ENCODE data around the gene SYNGR3.
"Not testable (repeated sequence)": the region's sequence is repeated elsewhere in the genome, so short reads cannot be mapped to it uniquely, and the experiment has no call there.

SYNGR3 gene

DNA sequence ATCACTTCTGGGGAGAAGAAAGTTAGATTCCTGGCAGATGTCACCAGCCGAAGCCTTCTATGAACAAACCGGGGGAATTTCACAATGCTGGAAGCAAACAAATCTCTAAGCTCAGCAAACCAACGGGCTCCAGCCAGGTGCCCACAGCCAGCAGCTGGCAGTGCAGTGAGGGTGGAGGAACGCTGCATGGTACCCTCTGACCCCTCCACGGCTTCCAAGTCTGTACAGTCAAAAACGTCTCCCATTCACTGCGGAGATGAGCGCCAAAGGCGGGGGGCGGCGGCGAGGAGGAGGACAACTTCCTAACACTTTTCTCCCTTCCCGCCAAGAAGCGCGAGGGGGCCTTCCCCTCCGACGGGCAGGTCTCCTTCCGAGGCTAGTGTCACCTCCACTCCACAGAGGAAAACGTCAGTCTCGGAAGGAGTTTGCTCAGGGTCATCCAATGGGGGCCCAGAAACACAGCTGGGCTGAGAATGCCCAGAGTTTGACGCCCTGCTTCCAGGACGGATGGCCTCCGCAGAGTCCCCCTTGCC lies 18.9 kb downstream of the SYNGR3 start:
- Histone ChIP-seq H3K9me3 (replicated peaks; ENCODE audit: insufficient read depth, low read length) (no peaks in the 10 kb centered on the region), H3K27me3 (replicated peaks; ENCODE audit: insufficient read depth, low read length) (no peaks in the 10 kb centered on the region), H4K20me1 (ENCODE audit: insufficient read depth, low read length) (peaks cover 6% of the 10 kb centered on the region; the same call in 1 of the 2 replicates), H3F3A (ENCODE audit: insufficient read depth, low read length) (no peaks in the 10 kb centered on the region), H3K36me3 (replicated peaks; ENCODE audit: insufficient read depth, low read length) (no peaks in the 10 kb centered on the region), H3K79me2 (ENCODE audit: low read length) (peaks cover 65% of the 10 kb centered on the region), H3K4me3 (ENCODE audit: low read length) (peak overlapping the region; percentile 92), H3K4me2 (ENCODE audit: low read depth, low read length) (peak overlapping the region; percentile 96), H2AFZ (ENCODE audit: low read length) (peak overlapping the region; percentile 17; the same call in 1 of the 2 replicates), H3K27ac (ENCODE audit: low read length) (peak overlapping the region; percentile 47; the same call in 1 of the 2 replicates), H3K9me2 (replicated peaks; ENCODE audit: insufficient read depth, low read length) (no peaks in the 10 kb centered on the region), H3K9ac (ENCODE audit: low read length) (peak overlapping the region; percentile 89), H3K4me1 (ENCODE audit: low read length) (peaks cover 17% of the 10 kb centered on the region; the same call in 1 of the 2 replicates)
- TF ChIP-seq, protein P1, sequence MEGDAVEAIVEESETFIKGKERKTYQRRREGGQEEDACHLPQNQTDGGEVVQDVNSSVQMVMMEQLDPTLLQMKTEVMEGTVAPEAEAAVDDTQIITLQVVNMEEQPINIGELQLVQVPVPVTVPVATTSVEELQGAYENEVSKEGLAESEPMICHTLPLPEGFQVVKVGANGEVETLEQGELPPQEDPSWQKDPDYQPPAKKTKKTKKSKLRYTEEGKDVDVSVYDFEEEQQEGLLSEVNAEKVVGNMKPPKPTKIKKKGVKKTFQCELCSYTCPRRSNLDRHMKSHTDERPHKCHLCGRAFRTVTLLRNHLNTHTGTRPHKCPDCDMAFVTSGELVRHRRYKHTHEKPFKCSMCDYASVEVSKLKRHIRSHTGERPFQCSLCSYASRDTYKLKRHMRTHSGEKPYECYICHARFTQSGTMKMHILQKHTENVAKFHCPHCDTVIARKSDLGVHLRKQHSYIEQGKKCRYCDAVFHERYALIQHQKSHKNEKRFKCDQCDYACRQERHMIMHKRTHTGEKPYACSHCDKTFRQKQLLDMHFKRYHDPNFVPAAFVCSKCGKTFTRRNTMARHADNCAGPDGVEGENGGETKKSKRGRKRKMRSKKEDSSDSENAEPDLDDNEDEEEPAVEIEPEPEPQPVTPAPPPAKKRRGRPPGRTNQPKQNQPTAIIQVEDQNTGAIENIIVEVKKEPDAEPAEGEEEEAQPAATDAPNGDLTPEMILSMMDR (IDR thresholded peaks at IDR 0.05; ENCODE audit: low read length), result no peak
- DNase-seq, result peak; percentile 34

DNA sequence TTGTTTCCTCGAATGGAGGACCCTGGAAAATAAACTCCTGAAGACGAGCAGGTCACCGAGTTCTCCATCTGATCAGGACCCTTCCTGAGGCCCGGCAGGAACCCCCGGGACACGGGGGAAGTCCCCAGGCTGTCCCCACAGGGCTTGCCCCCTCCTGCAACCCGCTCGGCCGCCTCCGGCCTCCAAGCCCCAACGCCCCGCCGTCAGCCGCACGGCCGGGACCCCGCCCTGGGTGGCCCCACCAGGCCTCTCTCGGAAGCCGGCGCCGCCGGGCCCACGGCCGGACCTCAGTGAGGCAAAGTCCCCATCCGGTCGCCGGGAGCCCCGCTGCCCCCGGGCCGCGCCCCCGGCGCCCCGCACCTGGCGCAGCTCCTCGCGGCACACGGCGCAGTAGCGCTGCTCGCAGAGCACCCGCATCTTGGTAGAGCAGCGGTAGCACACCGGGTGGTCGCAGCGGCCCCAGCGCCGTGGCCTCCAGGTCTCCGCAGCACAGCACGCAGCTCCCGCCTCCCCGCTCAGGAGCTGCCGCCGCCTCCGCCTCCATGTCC lies 19.5 kb downstream of the SYNGR3 start:
- DNase-seq, result peak; percentile 22
- Histone ChIP-seq H3K9ac (ENCODE audit: low read length) (peak overlapping the region; percentile 89), H4K20me1 (ENCODE audit: insufficient read depth, low read length) (peaks cover 6% of the 10 kb centered on the region; the same call in 1 of the 2 replicates), H3K27ac (ENCODE audit: low read length) (peak overlapping the region; percentile 47; the same call in 1 of the 2 replicates), H3K4me2 (ENCODE audit: low read depth, low read length) (peak overlapping the region; percentile 96), H3F3A (ENCODE audit: insufficient read depth, low read length) (no peaks in the 10 kb centered on the region), H3K27me3 (replicated peaks; ENCODE audit: insufficient read depth, low read length) (no peaks in the 10 kb centered on the region), H3K79me2 (ENCODE audit: low read length) (peaks cover 60% of the 10 kb centered on the region), H3K4me1 (ENCODE audit: low read length) (peaks cover 17% of the 10 kb centered on the region; the same call in 1 of the 2 replicates), H3K36me3 (replicated peaks; ENCODE audit: insufficient read depth, low read length) (no peaks in the 10 kb centered on the region), H3K9me2 (replicated peaks; ENCODE audit: insufficient read depth, low read length) (no peaks in the 10 kb centered on the region), H3K9me3 (replicated peaks; ENCODE audit: insufficient read depth, low read length) (no peaks in the 10 kb centered on the region), H2AFZ (ENCODE audit: low read length) (peak overlapping the region; percentile 17; the same call in 1 of the 2 replicates), H3K4me3 (ENCODE audit: low read length) (peak overlapping the region; percentile 92)
- TF ChIP-seq EZH2phosphoT487 (IDR thresholded peaks at IDR 0.05; ENCODE audit: low read length), result no peak
- TF ChIP-seq, protein P1 (IDR thresholded peaks at IDR 0.05; ENCODE audit: low read length), result no peak
- TF ChIP-seq EZH2 (optimal IDR thresholded peaks at IDR 0.05; ENCODE audit: low read depth, low read length), result no peak

DNA sequence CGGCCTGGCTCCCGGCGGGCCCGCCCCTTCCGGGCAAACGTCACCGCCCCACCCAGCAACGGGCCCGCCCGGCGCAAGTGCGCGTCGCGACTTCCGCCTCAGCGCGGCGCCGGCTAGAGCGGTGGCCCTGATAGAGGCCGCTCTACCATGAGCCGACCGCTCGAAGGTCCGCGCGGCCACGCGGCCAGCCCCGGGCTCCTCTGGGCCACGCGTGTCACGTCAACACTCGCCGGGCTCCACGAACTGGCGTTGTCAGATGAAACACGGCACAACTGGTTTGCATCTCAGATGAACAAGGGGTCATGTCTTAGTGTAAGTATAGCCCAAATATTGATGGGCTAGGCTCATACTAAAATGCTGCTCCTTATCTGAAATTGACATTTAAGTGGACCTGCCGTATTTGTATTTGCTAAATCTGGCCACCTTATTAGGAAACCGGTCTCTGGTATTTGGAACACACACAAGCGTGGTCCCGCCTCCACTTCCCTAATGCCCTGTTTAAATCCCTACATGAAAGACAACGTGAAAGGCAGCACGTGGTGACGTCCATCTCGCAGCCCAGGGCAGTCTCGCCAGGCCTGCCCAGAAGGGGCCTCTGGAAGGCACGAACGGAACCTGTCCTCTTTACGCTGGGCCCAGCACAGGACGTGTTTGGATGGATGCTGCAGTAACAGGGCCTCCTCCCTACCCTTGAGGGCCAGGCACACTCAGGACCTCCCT lies 20.2 kb downstream of the SYNGR3 start, which contains the start of gene ZNF598:
TSS of gene ZNF598 (minus strand) at position 31 of the 720 bp plus-strand sequence.
- H3K9me3 ChIP-seq (replicated peaks; ENCODE audit: insufficient read depth, low read length), result no peaks in the 10 kb centered on the region
- H3K27ac ChIP-seq (ENCODE audit: low read length), result peak within 1 kb of the TSS; percentile 47; the same call in 1 of the 2 replicates
- H3K4me1 ChIP-seq (ENCODE audit: low read length), result peaks cover 17% of the 10 kb centered on the region; the same call in 1 of the 2 replicates
- H3K79me2 ChIP-seq (ENCODE audit: low read length), result peaks cover 53% of the 10 kb centered on the region
- no peaks in the 10 kb centered on the region for H3K9me2 ChIP-seq (replicated peaks; ENCODE audit: insufficient read depth, low read length)
- peak; percentile 91 for DNase-seq
- peak within 1 kb of the TSS; percentile 92 for H3K4me3 ChIP-seq (ENCODE audit: low read length)
- TF ChIP-seq EZH2phosphoT487 (IDR thresholded peaks at IDR 0.05; ENCODE audit: low read length) (no peak), EZH2 (optimal IDR thresholded peaks at IDR 0.05; ENCODE audit: low read depth, low read length) (no peak)
- TF ChIP-seq, protein P1 (IDR thresholded peaks at IDR 0.05; ENCODE audit: low read length), result no peak
- H3K36me3 ChIP-seq (replicated peaks; ENCODE audit: insufficient read depth, low read length), result no peaks in the 10 kb centered on the region
- peak within 1 kb of the TSS; percentile 66 for H2AFZ ChIP-seq (ENCODE audit: low read length)
- H3K27me3 ChIP-seq (replicated peaks; ENCODE audit: insufficient read depth, low read length), result no peaks in the 10 kb centered on the region
- H3K4me2 ChIP-seq (ENCODE audit: low read depth, low read length), result peak within 1 kb of the TSS; percentile 96
- H4K20me1 ChIP-seq (ENCODE audit: insufficient read depth, low read length), result peaks cover 6% of the 10 kb centered on the region; the same call in 1 of the 2 replicates
- H3F3A ChIP-seq (ENCODE audit: insufficient read depth, low read length), result no peaks in the 10 kb centered on the region
- H3K9ac ChIP-seq (ENCODE audit: low read length), result peak within 1 kb of the TSS; percentile 89

DNA sequence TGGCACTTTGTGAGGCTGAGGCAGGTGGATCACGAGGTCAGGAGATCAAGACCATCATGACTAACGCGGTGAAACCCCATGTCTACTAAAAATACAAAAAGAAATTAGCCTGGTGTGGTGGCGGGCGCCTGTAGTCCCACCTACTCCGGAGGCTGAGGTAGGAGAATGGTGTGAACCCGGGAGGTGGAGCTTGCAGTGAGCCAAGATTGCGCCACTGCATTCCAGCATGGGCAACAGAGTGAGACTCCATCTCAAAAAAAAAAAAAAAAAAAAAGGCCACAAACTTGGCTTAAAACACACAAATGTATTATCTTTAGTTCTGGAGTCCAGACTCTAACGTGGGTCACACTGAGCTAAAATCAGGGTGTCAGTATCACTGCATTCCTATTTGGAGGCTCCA lies 22.0 kb downstream of the SYNGR3 start:
- not testable (repeated sequence) for H3F3A ChIP-seq (ENCODE audit: insufficient read depth, low read length); H3K9me3 ChIP-seq (replicated peaks; ENCODE audit: insufficient read depth, low read length); H3K4me2 ChIP-seq (ENCODE audit: low read depth, low read length); H3K27ac ChIP-seq (ENCODE audit: low read length); H3K36me3 ChIP-seq (replicated peaks; ENCODE audit: insufficient read depth, low read length); H3K9me2 ChIP-seq (replicated peaks; ENCODE audit: insufficient read depth, low read length); DNase-seq; H3K27me3 ChIP-seq (replicated peaks; ENCODE audit: insufficient read depth, low read length); H4K20me1 ChIP-seq (ENCODE audit: insufficient read depth, low read length); H2AFZ ChIP-seq (ENCODE audit: low read length); H3K9ac ChIP-seq (ENCODE audit: low read length); H3K4me3 ChIP-seq (ENCODE audit: low read length)
- peaks cover 35% of the 10 kb centered on the region for H3K79me2 ChIP-seq (ENCODE audit: low read length)
- H3K4me1 ChIP-seq (ENCODE audit: low read length), result peaks cover 17% of the 10 kb centered on the region; the same call in 1 of the 2 replicates

All from MM.1S (cell line).